Stimulated activated CD4-positive, alpha-beta T cell treated with anti-CD3 and anti-CD28 coated beads, Interleukin-12 subunit alpha, Interleukin-12 subunit beta, amount 100 ng/mL, for 24 hours (primary cell): Measurements from ENCODE around the gene PIK3R3.
A peak's percentile ranks its signal among the peaks of the same experiment; 100 is the strongest.

Source experiments
- DNase-seq, 2 experiments: peaks; one replicate each; pipeline ENCODE4 v3.0.0-alpha.2; 2020; ENCODE audit warnings: low read depth in 2 of 2

The PIK3R3 gene

DNA sequence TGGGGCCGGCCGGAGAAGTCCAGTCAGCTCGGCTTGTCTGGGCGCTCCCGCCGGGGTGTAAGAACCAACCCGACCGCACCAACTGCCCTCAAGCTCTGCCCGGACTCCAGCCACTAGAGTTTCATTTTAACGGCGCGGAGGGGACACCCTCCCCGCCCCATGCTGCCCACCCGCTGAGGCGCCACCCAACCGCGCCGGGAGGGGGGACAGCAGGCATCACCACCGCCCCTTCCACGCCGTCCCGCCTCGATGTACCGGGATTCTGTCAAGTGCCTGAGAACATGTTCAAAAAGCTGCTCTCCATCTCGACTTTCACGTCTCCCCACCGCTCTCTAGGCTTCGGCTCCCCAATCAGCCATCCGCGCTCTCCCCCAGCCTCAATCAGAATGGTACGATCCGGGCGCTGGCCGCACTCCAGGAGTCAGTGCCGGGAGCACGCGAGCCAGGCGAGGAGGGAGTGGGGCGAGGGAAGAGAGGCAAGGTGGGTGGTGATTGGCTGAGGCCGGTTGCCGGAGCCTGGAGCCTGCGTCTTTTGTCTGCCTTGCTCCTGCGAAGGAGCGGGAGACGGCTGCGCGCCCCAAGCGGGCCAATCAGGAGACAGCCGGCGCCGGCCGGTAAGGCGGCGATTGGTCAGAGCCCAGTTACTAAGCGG is at the start of gene PIK3R3:
Gene PIK3R3 (minus strand): TSS at position 101 of the 652 bp plus-strand sequence. CDS start 677 bp downstream, outside the sequence.
- peak; percentile 80 to 86 for DNase-seq

DNA sequence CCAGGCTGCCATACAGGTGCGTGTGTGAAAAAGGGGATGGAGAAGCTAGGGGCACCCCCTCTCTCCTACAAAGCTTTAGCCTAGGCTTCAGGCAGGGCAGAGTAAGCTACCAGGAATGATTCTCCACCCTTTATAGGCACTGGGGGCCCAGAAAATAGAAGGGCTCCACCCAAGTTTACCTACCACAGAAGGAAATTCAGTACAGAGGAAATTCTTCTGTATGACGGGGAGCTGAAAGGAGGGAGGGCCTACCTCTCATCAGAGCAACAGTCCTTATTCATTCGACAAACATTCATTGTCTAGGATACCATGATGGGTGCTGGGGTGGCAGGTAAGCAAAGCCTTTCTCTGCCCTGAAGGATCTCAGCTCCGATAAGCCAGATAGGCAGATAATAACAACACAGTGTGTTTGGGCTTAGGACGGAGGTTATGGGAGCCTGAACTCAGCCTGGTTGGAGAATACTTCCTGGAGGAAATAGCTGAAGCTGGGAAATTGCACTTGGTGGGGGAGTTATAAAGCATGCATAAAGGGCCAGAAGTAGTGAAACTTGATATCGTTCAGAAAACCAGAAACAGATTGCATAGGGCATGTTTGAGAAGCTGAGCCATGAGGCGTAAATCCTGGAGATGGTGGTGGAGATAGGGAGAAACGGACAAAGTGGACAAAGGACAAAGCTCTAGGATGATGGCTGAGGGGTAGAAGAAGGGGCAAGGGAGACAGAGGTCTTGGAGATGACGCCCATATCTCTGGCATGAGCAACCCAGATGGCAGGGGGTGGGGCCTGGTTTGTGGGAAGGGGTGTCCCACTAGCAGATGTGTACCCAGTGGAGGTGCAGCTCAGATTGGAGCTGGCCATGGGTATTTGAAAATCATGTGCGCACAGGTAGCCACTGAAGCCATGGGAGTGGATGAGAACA is 49.2 kb upstream of the PIK3R3 start:
- no peak for DNase-seq

DNA sequence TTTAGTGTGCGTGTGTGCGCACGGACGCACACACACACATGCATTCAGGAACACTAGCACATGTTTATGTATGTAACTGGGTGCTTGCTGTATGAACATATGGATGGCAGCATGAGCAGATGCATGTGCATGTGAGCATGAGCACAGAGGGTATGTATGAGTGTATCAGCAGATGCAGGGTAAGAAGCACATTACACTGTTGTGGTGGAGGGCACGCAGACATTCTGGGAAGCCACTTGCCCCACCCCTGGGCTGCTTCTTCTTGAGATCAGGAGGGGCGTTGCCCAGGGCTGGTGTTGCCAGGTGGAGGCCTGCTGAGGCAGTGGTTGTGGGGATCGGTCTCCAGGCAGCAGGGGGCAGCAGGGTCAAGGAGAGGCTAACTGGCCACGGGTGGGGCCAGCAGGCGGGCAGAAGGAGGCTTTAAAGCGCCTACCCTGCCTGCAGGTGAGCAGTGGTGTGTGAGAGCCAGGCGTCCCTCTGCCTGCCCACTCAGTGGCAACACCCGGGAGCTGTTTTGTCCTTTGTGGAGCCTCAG is 47.7 kb upstream of the PIK3R3 start:
- DNase-seq, result no peak

- DNase-seq, result peak; percentile 35 to 50
Observed at GRCh38 chr1:46179138-46180081, 47.0 kb upstream of the PIK3R3 start.

DNA sequence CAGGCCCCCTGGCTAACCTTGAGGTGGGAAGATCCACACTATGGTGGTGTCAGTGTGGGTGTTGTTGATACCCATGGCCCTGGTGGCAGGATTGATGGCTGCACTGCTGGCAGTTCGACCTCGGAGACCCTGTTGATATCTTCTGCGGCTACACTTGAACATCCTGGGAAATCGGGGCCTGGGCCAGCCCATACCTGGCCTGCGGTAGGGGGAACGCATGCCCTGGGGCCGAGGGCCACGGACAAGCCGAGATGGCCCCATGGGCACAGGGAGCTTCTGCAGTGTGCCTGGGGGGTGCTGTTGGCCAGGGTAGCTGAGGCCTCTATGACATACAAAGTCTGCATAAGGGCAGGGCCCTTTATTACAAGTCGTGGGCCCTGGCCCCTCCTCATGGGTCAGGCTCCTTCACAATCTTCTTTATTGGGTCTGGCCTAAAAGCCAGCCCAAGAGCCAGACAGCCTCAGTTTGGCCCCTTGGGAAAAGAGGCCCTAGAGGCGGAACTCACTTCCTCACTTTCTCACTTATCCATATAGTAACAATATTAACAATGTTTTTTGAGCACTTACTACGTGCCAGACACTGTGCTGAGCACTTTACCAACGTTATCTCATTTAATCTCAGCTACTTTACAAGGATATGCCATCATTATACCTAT is 43.9 kb upstream of the PIK3R3 start, which contains the start of gene P3R3URF:
Gene P3R3URF (minus strand): TSS at position 278 of the 655 bp plus-strand sequence. CDS start 17 bp downstream, at position 261.
- no peak for DNase-seq

DNA sequence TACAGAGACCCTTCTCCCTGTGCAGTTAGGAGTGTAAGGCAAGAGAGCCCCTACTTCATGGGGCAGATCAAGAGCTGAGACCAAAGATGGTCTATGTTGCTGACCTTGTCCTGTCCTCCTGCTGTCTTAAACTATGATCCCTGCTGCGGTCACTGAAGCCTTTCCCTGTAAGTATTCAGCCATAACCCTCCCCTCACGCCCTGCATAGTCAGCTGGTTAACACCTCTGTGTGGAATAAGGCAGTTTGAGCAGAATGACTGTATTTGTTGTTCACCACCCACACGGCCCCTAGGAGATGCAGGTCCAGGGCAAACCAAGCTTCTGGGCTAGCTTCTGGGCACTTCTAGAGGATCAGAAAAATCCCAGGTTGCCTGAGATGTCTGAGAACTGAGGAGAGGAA is 42.8 kb upstream of the PIK3R3 start:
- DNase-seq, result no peak

DNA sequence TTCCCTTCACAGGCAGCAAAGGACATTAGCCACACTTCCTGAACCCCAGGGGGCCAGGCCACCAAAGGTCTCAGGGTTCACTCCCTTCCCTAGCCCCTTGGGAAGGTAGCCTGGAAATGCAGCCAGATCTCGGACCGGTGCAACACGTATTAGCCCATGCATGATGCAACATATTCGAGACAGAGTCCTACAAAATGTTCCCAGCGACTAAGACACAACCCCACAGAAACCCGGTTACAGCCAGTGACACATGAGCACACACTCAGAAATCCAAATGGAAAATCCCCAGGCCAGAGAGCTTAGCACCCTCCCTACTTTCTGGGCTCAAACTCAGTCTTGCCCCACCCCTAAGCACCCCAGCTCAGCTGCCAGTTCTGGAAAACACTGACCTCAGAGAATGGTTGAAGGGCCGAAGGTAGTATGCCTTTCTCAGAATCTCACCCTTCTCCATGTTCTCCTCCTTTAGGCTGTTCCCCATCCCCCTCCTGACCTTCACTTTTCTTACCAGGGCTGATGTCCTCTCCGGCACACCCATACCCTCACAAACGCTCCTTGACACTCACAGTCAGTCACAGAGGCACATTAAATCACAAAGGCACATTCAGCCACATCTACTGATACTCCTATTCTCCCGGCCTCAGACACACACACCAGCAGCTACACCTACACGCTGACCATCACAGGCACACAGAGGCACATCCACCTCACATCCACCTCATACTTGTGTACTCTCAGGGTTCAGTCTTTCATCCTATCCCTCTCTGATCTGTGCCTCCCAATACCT is 42.2 kb upstream of the PIK3R3 start, which contains the start of gene TSPAN1:
Gene TSPAN1 (plus strand): TSS at position 640 of the 784 bp plus-strand sequence. CDS start 6,021 bp downstream, outside the sequence.
- no peak for DNase-seq

DNA sequence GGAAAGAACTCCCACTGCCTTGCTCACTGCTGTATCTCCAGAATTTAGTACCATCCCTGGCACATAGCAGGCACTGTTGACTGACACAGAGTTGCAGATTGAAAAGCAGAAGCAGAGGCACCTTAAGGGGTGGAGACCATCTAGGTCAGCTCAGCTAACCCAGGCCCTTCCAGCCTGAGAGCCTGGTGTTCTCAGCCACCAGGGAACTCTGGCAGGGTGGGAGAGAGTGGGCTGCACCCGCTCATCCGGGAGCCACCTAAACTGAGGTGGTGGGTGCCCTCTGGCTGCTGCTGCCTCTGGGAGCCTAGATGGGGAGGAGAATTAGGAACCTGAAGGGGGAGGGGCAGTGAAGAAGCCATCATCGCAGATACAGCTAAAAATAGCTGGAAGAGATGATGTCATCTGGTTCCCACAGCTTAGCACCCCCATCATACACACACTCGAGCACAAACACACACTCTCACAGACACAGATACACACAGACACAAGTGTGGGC is 41.0 kb upstream of the PIK3R3 start:
- no peak for DNase-seq

DNA sequence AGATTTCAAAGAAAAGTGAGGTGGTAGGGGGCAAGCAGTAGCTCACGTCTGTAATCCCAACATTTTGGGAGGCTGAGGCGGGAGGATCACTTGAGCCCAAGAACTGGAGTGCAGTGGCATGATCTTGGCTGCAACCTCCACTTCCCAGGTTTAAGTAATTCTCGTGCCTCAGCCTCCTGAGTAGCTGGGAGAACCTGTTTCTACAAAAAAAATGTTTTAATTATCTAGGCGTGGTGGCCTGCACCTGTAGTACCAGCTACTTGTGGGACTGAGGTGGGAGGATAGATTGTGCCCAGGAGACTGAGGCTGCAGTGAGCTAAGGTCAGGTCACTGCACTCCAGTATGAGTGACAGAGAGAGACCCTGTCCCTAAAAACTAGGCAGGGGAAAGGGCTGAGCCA is 39.9 kb upstream of the PIK3R3 start:
- no peak for DNase-seq

DNA sequence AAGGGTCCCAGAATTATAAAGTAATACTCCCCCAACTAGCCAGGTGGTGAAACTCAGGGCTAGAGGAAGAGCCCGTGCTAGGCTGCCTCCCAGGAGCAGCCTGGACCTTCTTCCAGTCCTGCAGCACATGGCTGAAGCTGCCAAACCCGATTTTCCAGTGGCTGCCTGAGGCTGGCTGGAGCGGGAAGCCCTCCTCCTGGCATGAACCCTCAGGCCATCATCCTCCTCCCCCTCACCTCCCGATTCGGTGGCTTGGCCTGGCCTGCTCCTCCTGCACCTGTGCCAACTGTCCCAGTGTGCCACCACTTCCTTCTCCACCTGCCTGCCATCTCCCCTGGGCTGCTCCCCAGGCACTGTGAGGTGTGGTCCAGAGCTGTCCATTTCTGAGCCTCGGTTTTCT is 39.4 kb upstream of the PIK3R3 start:
- no peak for DNase-seq

- DNase-seq, result no peak
Observed at GRCh38 chr1:46171351-46171750, 38.9 kb upstream of the PIK3R3 start.

DNA sequence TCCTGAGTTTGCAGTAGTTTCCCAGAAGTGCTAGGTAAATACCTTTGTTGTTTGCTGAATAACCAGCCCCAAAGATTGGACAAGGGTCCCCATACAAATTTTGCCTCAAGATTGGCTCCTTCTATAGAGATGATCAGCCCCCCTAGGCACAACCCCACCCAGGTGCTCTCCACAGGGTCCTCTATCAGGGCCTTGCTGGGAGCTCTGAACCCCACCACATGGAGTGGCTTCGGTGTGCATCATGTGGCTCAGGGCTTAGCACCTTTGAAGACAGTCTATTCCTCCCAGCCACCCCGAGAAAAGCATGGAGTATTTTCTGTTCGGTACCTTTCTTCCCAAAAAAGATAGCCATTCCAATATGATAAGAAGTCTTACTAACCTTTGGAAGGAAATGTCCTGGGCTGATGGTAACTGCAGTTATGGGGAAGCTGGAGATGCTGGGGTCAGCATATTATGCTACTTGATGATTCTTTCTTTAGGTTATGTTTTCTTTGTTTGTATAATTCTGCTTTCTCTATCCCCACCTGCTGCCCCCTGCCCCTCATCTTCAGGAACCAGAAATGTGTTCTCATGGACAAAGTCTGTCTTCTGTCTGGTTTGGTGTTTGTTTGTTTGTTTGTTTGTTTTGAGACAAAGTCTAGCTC is 37.5 kb upstream of the PIK3R3 start:
- no peak for DNase-seq

- DNase-seq, result no peak
Observed at GRCh38 chr1:46168477-46168876, 36.0 kb upstream of the PIK3R3 start.

GRCh38 chr1:46166521-46167462 is 34.4 kb upstream of the PIK3R3 start:
- DNase-seq, result peak; percentile 9 to 22

- DNase-seq, result no peak
Observed at GRCh38 chr1:46160212-46160611, 27.8 kb upstream of the PIK3R3 start.

- no peak for DNase-seq
Observed at GRCh38 chr1:46159516-46159915, 27.1 kb upstream of the PIK3R3 start.

DNA sequence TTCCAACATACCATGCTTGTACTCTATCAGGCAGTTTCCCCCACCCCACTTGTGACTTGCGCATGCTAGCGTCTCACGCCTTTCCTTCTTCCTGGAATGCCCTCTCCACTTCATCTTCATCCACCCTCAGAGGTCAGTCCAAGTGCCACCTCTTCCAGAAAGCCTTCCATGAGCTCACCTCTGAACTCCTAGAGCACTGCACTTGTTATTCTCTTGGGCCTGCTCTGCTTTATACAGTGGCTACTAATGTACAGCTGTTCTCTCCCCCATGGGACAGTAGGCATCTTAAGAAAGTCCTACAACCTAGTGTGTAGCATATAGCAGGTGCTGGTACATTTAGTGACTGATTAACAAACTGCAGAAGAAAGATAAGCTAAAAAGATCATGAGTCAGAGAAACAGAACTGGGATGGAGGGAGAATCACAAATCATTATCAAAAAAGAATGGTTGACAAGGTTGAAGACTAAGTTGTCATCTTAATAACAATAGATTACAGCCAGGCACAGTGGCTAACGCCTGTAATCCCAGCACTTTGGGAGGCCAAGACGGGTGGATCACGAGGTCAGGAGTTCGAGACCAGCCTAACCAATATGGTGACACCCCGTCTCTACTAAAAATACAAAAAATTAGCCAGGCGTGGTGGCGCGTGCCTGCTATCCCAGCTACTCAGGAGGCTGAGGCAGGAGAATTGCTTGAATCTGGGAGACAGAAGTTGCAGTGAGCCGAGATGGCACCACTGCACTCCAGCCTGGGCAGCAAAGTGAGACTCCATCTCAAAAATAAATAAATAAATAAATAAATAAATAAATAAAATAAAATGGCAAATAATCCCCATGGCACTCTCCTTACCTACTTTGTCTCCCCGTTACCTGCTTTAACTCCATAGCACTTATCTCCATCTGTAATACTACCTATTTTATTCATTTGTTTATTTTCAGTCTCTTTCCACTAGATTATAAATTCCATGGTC is 26.2 kb upstream of the PIK3R3 start:
- DNase-seq, result no peak
